HCT116 (cell line): ENCODE results near the gene MYO16. TPM values are rescaled to one million over a fixed set of nuclear protein-coding genes. Genes with fewer than 3 reads are reported as not detected.

Source experiments
- ATAC-seq: fragments of 200-7000 bp; cut with Tn5 transposase; 2 replicates; pipeline ENCODE4 v1.9.1; 2020; ENCODE audit warnings: mild to moderate bottlenecking, moderate library complexity
- BruUV-seq: library from RNA; stranded (reverse); fragments of 400-500 nt; replicated peaks from 2 replicates; lab custom pipeline; 2021; lab: Mats Ljungman, UMichigan
- CTCF ChIA-PET: fragments of 300-600 bp; sonication (Branson Sonifier 250); formaldehyde crosslinking; loops from one replicate; lab custom pipeline; 2021; ENCODE audit warnings: antibody characterized with exemption; lab: Charles Lee
- POLR2A ChIA-PET: fragments of 300-600, 350-600 bp; sonication (Branson Sonifier 250); formaldehyde crosslinking; loops from one replicate; lab custom pipeline; 2021; ENCODE audit warnings: antibody characterized with exemption; lab: Charles Lee
- RAD21 ChIA-PET, 2 experiments: fragments of 300-600 bp; sonication (Branson Sonifier 250); formaldehyde crosslinking; loops; one replicate each; lab custom pipeline; 2023; ENCODE audit warnings: low total read pairs in 2 of 2; ENCODE audit not compliant: uncharacterized antibody in 2 of 2, unreplicated experiment in 2 of 2, low non-redundant PET in 1 of 2; lab: Charles Lee
- DNase-seq: peaks from one replicate; pipeline ENCODE4 v3.0.0-alpha.2; 2010; ENCODE audit warnings: low read depth, low spot score
- H2AFZ ChIP-seq: fragments of 200-600 bp; shearing (Covaris generic), sonication (generic); 2 replicates; pipeline ENCODE4 v1.6.1; 2017; ENCODE audit warnings: low read depth, mixed run types, mixed read lengths, antibody characterized with exemption, low read length; ENCODE audit not compliant: poor library complexity, severe bottlenecking
- H3K27ac ChIP-seq: 2 replicates; pipeline ENCODE4 v1.5.1; 2012; ENCODE audit warnings: low read depth, low read length
- H3K27me3 ChIP-seq: fragments of 200-600 bp; sonication (generic); 2 replicates; pipeline ENCODE4 v1.6.1; 2016; ENCODE audit warnings: mixed run types, low read length, mixed read lengths; ENCODE audit not compliant: insufficient read depth
- H3K36me3 ChIP-seq, 2 experiments: fragments of 200-500 bp in 1 of 2; fragments of 200-600 bp in 1 of 2; sonication (Bioruptor generic) in 1 of 2; sonication (generic) in 1 of 2; 2 replicates each; pipeline versions ENCODE4 v1.5.1 to v1.6.1; 2014 to 2016; ENCODE audit warnings: low read length in 2 of 2, inconsistent platforms in 1 of 2, mixed read lengths in 1 of 2, mixed run types in 1 of 2; ENCODE audit not compliant: insufficient read depth in 2 of 2, control insufficient read depth in 1 of 2
- H3K4me1 ChIP-seq, 2 experiments: fragments of 200-600 bp in 1 of 2; sonication (generic) in 1 of 2; 2 replicates each; pipeline versions ENCODE4 v1.5.1 to v1.6.1; 2012 to 2017; ENCODE audit warnings: low read length in 2 of 2, inconsistent platforms in 1 of 2, mild to moderate bottlenecking in 1 of 2, mixed read lengths in 1 of 2, mixed run types in 1 of 2, moderate library complexity in 1 of 2; ENCODE audit not compliant: insufficient read depth in 2 of 2, control insufficient read depth in 1 of 2
- H3K4me2 ChIP-seq: fragments of 200-600 bp; sonication (generic); 2 replicates; pipeline ENCODE4 v1.6.1; 2017; ENCODE audit warnings: mixed run types, low read length, mixed read lengths
- H3K4me3 ChIP-seq, 2 experiments: fragments of 200-600 bp in 1 of 2; sonication (generic) in 1 of 2; replicated peaks in 1 of 2; 2 replicates each; pipeline ENCODE4 v1.5.1; 2011 to 2016; ENCODE audit warnings: low read length in 2 of 2, control low read depth in 1 of 2, low read depth in 1 of 2, mild to moderate bottlenecking in 1 of 2, mixed read lengths in 1 of 2, mixed run types in 1 of 2
- H3K79me2 ChIP-seq: fragments of 200-600 bp; sonication (generic); 2 replicates; pipeline ENCODE4 v1.6.1; 2017; ENCODE audit warnings: mild to moderate bottlenecking, mixed run types, low read length, moderate library complexity, mixed read lengths; ENCODE audit not compliant: insufficient read depth
- H3K9ac ChIP-seq: fragments of 200-600 bp; sonication (generic); 2 replicates; pipeline ENCODE4 v1.6.1; 2016; ENCODE audit warnings: low read length, mixed read lengths
- H3K9me2 ChIP-seq: fragments of 200-600 bp; sonication (generic), shearing (Covaris generic); 2 replicates; pipeline ENCODE4 v1.6.1; 2017; ENCODE audit warnings: mixed run types, mild to moderate bottlenecking, moderate library complexity; ENCODE audit not compliant: insufficient read depth
- H3K9me3 ChIP-seq, 2 experiments: fragments of 200-500 bp in 1 of 2; fragments of 200-600 bp in 1 of 2; sonication (Bioruptor generic) in 1 of 2; sonication (generic) in 1 of 2; 2 replicates each; pipeline ENCODE4 v1.6.1; 2014 to 2017; ENCODE audit warnings: low read length in 2 of 2, mixed read lengths in 2 of 2, inconsistent platforms in 1 of 2, low read depth in 1 of 2, mild to moderate bottlenecking in 1 of 2, mixed run types in 1 of 2, moderate library complexity in 1 of 2; ENCODE audit not compliant: control insufficient read depth in 1 of 2, insufficient read depth in 1 of 2
- H4K20me1 ChIP-seq: fragments of 200-600 bp; sonication (generic), shearing (Covaris generic); 2 replicates; pipeline ENCODE4 v1.6.1; 2017; ENCODE audit warnings: mixed run types, mild to moderate bottlenecking, moderate library complexity; ENCODE audit not compliant: insufficient read depth
- CBX3 ChIP-seq: IDR thresholded peaks from 2 replicates; pipeline ENCODE4 v1.6.1; 2012; ENCODE audit warnings: low read depth
- CEBPB ChIP-seq: IDR thresholded peaks from 2 replicates; pipeline ENCODE4 v1.6.1; 2012; ENCODE audit warnings: low read depth
- CTCF ChIP-seq, 3 experiments: fragments of 200-600 bp in 1 of 3; sonication (generic) in 1 of 3; IDR thresholded peaks in 2 of 3; conservative IDR thresholded peaks in 1 of 3; 2 replicates each; pipeline ENCODE4 v1.5.1; 2012 to 2017; ENCODE audit warnings: low read depth in 2 of 3, low read length in 2 of 3, antibody characterized with exemption in 1 of 3, borderline replicate concordance in 1 of 3, control low read depth in 1 of 3, mild to moderate bottlenecking in 1 of 3, mixed read lengths in 1 of 3, mixed run types in 1 of 3, moderate library complexity in 1 of 3; ENCODE audit not compliant: insufficient read depth in 1 of 3
- ELF1 ChIP-seq: IDR thresholded peaks from 2 replicates; pipeline ENCODE4 v1.6.1; 2012; ENCODE audit warnings: low read depth, borderline replicate concordance
- EZH2 ChIP-seq: fragments of 200-600 bp; sonication (generic); IDR thresholded peaks from 2 replicates; pipeline ENCODE4 v1.6.1; 2017; ENCODE audit warnings: antibody characterized with exemption, mixed run types
- FOSL1 ChIP-seq: IDR thresholded peaks from 2 replicates; pipeline ENCODE4 v1.6.1; 2012; ENCODE audit warnings: low read depth
- JUND ChIP-seq: IDR thresholded peaks from 2 replicates; pipeline ENCODE4 v1.6.1; 2012
- MAX ChIP-seq: IDR thresholded peaks from 2 replicates; pipeline ENCODE4 v1.6.1; 2012
- POLR2AphosphoS5 ChIP-seq: IDR thresholded peaks from 2 replicates; pipeline ENCODE4 v1.6.1; 2011; ENCODE audit warnings: mild to moderate bottlenecking, low read depth, low read length, moderate library complexity
- REST ChIP-seq: IDR thresholded peaks from 2 replicates; pipeline ENCODE4 v1.6.1; 2012; ENCODE audit warnings: low read depth
- SIN3A ChIP-seq: IDR thresholded peaks from 2 replicates; pipeline ENCODE4 v1.6.1; 2012; ENCODE audit warnings: low read depth
- SP1 ChIP-seq: IDR thresholded peaks from 2 replicates; pipeline ENCODE4 v1.6.1; 2012; ENCODE audit warnings: low read depth
- SRF ChIP-seq: IDR thresholded peaks from 2 replicates; pipeline ENCODE4 v1.6.1; 2012; ENCODE audit warnings: low read depth
- TCF7L2 ChIP-seq: IDR thresholded peaks from 2 replicates; pipeline ENCODE4 v1.7.0; 2011; ENCODE audit warnings: borderline replicate concordance, inconsistent platforms; ENCODE audit not compliant: insufficient read depth, insufficient read length; ENCODE audit errors: extremely low read depth
- YY1 ChIP-seq: IDR thresholded peaks from 2 replicates; pipeline ENCODE4 v1.6.1; 2011; ENCODE audit warnings: low read length, low read depth, moderate library complexity, mild to moderate bottlenecking; ENCODE audit not compliant: insufficient replicate concordance; ENCODE audit errors: extremely low read depth
- ZBTB33 ChIP-seq: IDR thresholded peaks from 2 replicates; pipeline ENCODE4 v1.6.1; 2011; ENCODE audit warnings: mild to moderate bottlenecking, low read length, moderate library complexity; ENCODE audit not compliant: insufficient replicate concordance; ENCODE audit errors: extremely low read depth
- ZNF274 ChIP-seq: fragments of 200-500 bp; sonication (Bioruptor generic); IDR thresholded peaks from 2 replicates; pipeline ENCODE4 v1.6.1; 2014; ENCODE audit warnings: mild to moderate bottlenecking, low read depth, low read length, inconsistent platforms
- intact Hi-C: fragments of 100-400 bp; cut with micrococcal nuclease; formaldehyde crosslinking; loops from 2 replicates; pipeline ENCODE4 v1.10.0; 2022
- total RNA-seq: library from RNA; stranded (reverse); gene quantifications from one replicate; pipeline ENCODE4 v1.2.1, GENCODE V29; 2021; ENCODE audit not compliant: unreplicated experiment

Gene MYO16
- total RNA-seq, 1 experiment from 2014 or later, result 0.07 TPM

- TF ChIP-seq REST (no peak), ZBTB33 (no peak), SP1 (no peak), CEBPB (no peak), CBX3 (no peak)
Measured at GRCh38 chr13:108959234-108959633, 329.8 kb downstream of the MYO16 start (continued).

GRCh38 chr13:108960006-108960405 is 330.6 kb downstream of the MYO16 start:
- ChIA-PET RAD21 (no interaction called here), CTCF (interaction anchor here (1.0 to 1.5 kb wide), 2 partner anchors 825 to 832 kb away, joined by 3 read pairs; no protein-coding TSS in a partner anchor), POLR2A (no interaction called here)
- H3K36me3 ChIP-seq, result no peaks in the 10 kb centered on the region
- no peaks in the 10 kb centered on the region for H3K9me2 ChIP-seq
- no peak overlapping the region for H3K9ac ChIP-seq
- H3K27ac ChIP-seq, result no peak overlapping the region
- H3K79me2 ChIP-seq, result no peaks in the 10 kb centered on the region
- intact Hi-C loops, result loop anchor here (2.0 to 10.0 kb wide), 3 partner anchors 187 to 827 kb away; partner anchors contain the start of gene IRS2
- H3K9me3 ChIP-seq, result no peaks in the 10 kb centered on the region
- H3K4me3 ChIP-seq, result no peak overlapping the region
- ATAC-seq (no peak), DNase-seq (no peak)
- no peak overlapping the region for H2AFZ ChIP-seq
- no peaks in the 10 kb centered on the region for H3K27me3 ChIP-seq
- H3K4me1 ChIP-seq, result peaks cover 5 to 15% of the 10 kb centered on the region in 2 experiments; a peak in 3 of 4 replicates
- H3K4me2 ChIP-seq, result no peak overlapping the region
- no TSS peak for BruUV-seq
- no peaks in the 10 kb centered on the region for H4K20me1 ChIP-seq
- TF ChIP-seq FOSL1 (no peak), YY1 (no peak), CBX3 (no peak), SP1 (no peak), SIN3A (no peak), MAX (no peak), JUND (no peak), ELF1 (no peak), POLR2AphosphoS5 (no peak), SRF (no peak), EZH2 (no peak), ZNF274 (no peak), TCF7L2 (no peak), CTCF (IDR thresholded peaks at IDR 0.05 in 2 of 3, conservative IDR thresholded peaks at IDR 0.05 in 1 of 3; ENCODE audit: borderline replicate concordance in 1 of 3, insufficient read depth in 1 of 3, low read depth in 2 of 3, low read length in 2 of 3) (no peak)
